ENCODE data around the gene BRSK2.
"Not testable (repeated sequence)": the region's sequence is repeated elsewhere in the genome, so short reads cannot be mapped to it uniquely, and the experiment has no call there.

Gene BRSK2

GRCh38 chr11:1509626-1510255 is 120.0 kb downstream of the BRSK2 start:
- TF ChIP-seq, protein P1, sequence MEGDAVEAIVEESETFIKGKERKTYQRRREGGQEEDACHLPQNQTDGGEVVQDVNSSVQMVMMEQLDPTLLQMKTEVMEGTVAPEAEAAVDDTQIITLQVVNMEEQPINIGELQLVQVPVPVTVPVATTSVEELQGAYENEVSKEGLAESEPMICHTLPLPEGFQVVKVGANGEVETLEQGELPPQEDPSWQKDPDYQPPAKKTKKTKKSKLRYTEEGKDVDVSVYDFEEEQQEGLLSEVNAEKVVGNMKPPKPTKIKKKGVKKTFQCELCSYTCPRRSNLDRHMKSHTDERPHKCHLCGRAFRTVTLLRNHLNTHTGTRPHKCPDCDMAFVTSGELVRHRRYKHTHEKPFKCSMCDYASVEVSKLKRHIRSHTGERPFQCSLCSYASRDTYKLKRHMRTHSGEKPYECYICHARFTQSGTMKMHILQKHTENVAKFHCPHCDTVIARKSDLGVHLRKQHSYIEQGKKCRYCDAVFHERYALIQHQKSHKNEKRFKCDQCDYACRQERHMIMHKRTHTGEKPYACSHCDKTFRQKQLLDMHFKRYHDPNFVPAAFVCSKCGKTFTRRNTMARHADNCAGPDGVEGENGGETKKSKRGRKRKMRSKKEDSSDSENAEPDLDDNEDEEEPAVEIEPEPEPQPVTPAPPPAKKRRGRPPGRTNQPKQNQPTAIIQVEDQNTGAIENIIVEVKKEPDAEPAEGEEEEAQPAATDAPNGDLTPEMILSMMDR (IDR thresholded peaks at IDR 0.05; ENCODE audit: insufficient read depth, missing control alignments): no peak

GRCh38 chr11:1510351-1510750 is 120.6 kb downstream of the BRSK2 start:
- not testable (repeated sequence) for DNase-seq (ENCODE audit: insufficient read length, low spot score); FAIRE-seq

More at GRCh38 chr11:1509626-1510255, 120.0 kb downstream of the BRSK2 start:
- DNase-seq (ENCODE audit: insufficient read length, low spot score) (no peak), FAIRE-seq (no peak)

DNA sequence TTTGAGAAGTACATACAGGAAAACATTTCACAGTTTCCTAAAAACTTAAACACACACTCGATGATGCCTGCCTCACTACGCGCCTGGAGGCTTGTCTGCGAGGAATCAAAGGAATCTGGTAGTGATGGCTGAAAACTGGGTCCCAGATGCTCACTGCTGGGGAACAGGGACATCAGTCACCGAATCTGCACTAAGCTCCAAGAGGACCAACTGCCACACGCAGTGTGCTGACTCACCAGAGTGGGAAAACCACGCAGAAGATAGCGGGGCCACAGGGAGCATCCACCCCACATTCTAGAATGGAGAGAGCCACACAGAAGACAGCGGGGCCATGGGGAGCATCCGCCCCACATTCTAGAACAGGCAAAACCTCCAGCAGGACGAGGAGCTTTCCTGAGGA is 121.2 kb downstream of the BRSK2 start:
- TF ChIP-seq, protein P1 (IDR thresholded peaks at IDR 0.05; ENCODE audit: insufficient read depth, missing control alignments): no peak
- no peak for FAIRE-seq
- no peak for DNase-seq (ENCODE audit: insufficient read length, low spot score)

GRCh38 chr11:1511937-1512496 is 122.3 kb downstream of the BRSK2 start:
- TF ChIP-seq, protein P1 (IDR thresholded peaks at IDR 0.05; ENCODE audit: insufficient read depth, missing control alignments): no peak
- no peak for DNase-seq (ENCODE audit: insufficient read length, low spot score)
- no peak for FAIRE-seq

All from D721Med (cell line).